BJ (cell line): ENCODE data around the gene RFX3. TPM values are rescaled to one million over a fixed set of nuclear protein-coding genes. Genes with fewer than 3 reads are reported as not detected.

ENCODE experiments used
- CTCF ChIA-PET: fragments of 350-600 bp; formaldehyde crosslinking; extraction: SDS; loops from one replicate; lab custom pipeline; 2021; ENCODE audit warnings: antibody characterized with exemption, inconsistent platforms; lab: Yijun Ruan, JAX
- POLR2A ChIA-PET: fragments of 300-600 bp; sonication (Branson Sonifier 250); formaldehyde crosslinking; extraction: SDS; loops from one replicate; lab custom pipeline; 2021; ENCODE audit warnings: antibody characterized with exemption; lab: Charles Lee
- DNase-seq: peaks from one replicate; pipeline ENCODE4 v3.0.0-alpha.2; 2011; ENCODE audit warnings: low read depth
- H3K27me3 ChIP-seq: 2 replicates; pipeline ENCODE4 v1.6.0; 2011; ENCODE audit warnings: low read length; ENCODE audit not compliant: control insufficient read depth, insufficient read depth
- H3K36me3 ChIP-seq: 2 replicates; pipeline ENCODE4 v1.5.1; 2011; ENCODE audit warnings: low read length; ENCODE audit not compliant: control insufficient read depth, insufficient read depth
- H3K4me3 ChIP-seq: 2 replicates; pipeline ENCODE4 v1.5.1; 2011; ENCODE audit warnings: low read depth, mild to moderate bottlenecking, control low read depth, low read length
- CTCF ChIP-seq: IDR thresholded peaks from 2 replicates; pipeline ENCODE4 v1.5.1; 2011; ENCODE audit warnings: low read depth, mild to moderate bottlenecking, control low read depth, inconsistent platforms, low read length, moderate library complexity; ENCODE audit not compliant: insufficient read depth
- polyA plus RNA-seq: library from polyadenylated mRNA; depleted of rRNA; stranded (reverse); fragments of >200 nt; gene quantifications from 2 replicates; pipeline ENCODE4 v1.2.3, GENCODE V29; 2011

Gene RFX3
- polyA plus RNA-seq, 1 experiment, result 2.2 TPM

- CTCF ChIA-PET, result interaction anchor here (0.6 kb wide), 2 partner anchors 8 to 469 kb away, joined by 3 read pairs; no protein-coding TSS in a partner anchor
Observed at GRCh38 chr9:3409453-3409852, 116.3 kb downstream of the RFX3 start.

GRCh38 chr9:3403315-3403714, 122.5 kb downstream of the RFX3 start:
- Histone ChIP-seq H3K4me3 (no peak overlapping the region), H3K27me3 (no peaks in the 10 kb centered on the region), H3K36me3 (no peaks in the 10 kb centered on the region)
- DNase-seq, result no peak
- no peak for TF ChIP-seq CTCF
- POLR2A ChIA-PET, result no interaction called here
- CTCF ChIA-PET, result no interaction called here

More at GRCh38 chr9:3409453-3409852, 116.3 kb downstream of the RFX3 start:
- no peak for TF ChIP-seq CTCF
- Histone ChIP-seq H3K36me3 (no peaks in the 10 kb centered on the region), H3K4me3 (no peak overlapping the region), H3K27me3 (no peaks in the 10 kb centered on the region)
- POLR2A ChIA-PET, result no interaction called here
- DNase-seq, result no peak

GRCh38 chr9:3401221-3401954, 124.4 kb downstream of the RFX3 start:
- Histone ChIP-seq H3K4me3 (no peak overlapping the region), H3K27me3 (no peaks in the 10 kb centered on the region), H3K36me3 (no peaks in the 10 kb centered on the region)
- no peak for TF ChIP-seq CTCF
- CTCF ChIA-PET, result no interaction called here
- POLR2A ChIA-PET, result no interaction called here
- no peak for DNase-seq

GRCh38 chr9:3398232-3398648, 127.6 kb downstream of the RFX3 start:
- POLR2A ChIA-PET, result no interaction called here
- DNase-seq, result no peak
- CTCF ChIA-PET, result no interaction called here
- H3K27me3 ChIP-seq, result no peaks in the 10 kb centered on the region
- TF ChIP-seq CTCF, result no peak
- H3K4me3 ChIP-seq, result no peak overlapping the region
- no peaks in the 10 kb centered on the region for H3K36me3 ChIP-seq

GRCh38 chr9:3397766-3398165, 128.0 kb downstream of the RFX3 start:
- Histone ChIP-seq H3K36me3 (no peaks in the 10 kb centered on the region), H3K27me3 (no peaks in the 10 kb centered on the region), H3K4me3 (no peak overlapping the region)
- CTCF ChIA-PET, result no interaction called here
- POLR2A ChIA-PET, result no interaction called here
- DNase-seq, result no peak
- TF ChIP-seq CTCF, result no peak
